T follicular helper cell (primary cell): ENCODE data around the gene INO80.
"Not testable (repeated sequence)": the region's sequence is repeated elsewhere in the genome, so short reads cannot be mapped to it uniquely, and the experiment has no call there.

Experiments
- DNase-seq: peaks from one replicate; pipeline ENCODE4 v3.0.0-alpha.2; 2020; ENCODE audit warnings: low read depth

INO80 gene

DNA sequence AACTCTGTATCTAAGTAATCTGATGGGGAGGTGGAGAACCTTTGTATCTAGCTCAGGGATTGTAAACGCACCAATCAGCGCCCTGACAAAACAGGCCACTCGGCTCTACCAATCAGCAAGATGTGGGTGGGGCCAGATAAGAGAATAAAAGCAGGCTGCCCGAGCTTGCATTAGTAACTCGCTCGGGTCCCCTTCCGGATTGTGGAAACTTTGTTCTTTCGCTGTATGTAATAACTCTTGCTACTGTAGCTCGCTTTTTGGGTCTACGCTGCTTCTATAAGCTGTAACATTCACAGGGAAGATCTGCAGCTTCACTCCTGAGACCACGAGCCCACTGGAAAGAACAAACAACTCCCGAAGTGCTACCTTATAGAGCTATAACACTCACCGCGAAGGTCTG lies 153.8 kb downstream of the INO80 start:
- not testable (repeated sequence) for DNase-seq

DNA sequence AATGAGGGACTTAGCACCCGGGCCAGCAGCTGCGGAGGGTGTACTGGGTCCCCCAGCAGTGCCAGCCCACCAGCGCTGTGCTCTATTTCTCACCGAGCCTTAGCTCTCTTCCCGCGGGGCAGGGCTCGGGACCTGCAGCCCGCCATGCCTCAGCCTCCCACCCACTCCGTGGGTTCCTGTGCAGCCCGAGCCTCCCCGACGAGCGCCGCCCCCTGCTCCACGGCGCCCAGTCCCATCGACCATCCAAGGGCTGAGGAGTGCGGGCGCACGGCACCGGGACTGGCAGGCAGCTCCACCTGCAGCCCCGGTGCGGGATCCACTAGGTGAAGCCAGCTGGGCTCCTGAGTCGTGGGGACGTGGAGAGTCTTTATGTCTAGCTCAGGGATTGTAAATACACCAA lies 154.3 kb downstream of the INO80 start:
- not testable (repeated sequence) for DNase-seq

DNA sequence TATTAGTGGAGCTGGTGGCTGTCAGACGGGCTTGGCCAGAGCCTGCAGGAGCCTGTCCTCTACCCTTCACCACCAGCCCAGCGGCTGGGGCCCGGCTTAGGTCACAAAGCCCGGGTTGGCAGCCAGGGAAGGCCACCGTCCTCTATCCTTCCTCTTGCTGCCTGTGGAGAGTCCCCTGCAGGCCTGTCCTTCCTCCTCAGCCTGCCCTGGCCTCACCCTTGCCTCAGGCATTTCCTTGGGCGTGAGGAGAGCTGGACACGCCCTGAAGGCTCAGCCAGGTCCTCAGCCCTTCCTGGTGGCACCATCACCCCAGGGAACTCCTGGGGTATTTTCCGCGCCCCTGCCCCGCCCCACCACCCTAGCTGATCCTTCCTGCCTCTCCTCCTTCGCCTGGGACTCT lies 155.2 kb downstream of the INO80 start:
- DNase-seq, result no peak

DNA sequence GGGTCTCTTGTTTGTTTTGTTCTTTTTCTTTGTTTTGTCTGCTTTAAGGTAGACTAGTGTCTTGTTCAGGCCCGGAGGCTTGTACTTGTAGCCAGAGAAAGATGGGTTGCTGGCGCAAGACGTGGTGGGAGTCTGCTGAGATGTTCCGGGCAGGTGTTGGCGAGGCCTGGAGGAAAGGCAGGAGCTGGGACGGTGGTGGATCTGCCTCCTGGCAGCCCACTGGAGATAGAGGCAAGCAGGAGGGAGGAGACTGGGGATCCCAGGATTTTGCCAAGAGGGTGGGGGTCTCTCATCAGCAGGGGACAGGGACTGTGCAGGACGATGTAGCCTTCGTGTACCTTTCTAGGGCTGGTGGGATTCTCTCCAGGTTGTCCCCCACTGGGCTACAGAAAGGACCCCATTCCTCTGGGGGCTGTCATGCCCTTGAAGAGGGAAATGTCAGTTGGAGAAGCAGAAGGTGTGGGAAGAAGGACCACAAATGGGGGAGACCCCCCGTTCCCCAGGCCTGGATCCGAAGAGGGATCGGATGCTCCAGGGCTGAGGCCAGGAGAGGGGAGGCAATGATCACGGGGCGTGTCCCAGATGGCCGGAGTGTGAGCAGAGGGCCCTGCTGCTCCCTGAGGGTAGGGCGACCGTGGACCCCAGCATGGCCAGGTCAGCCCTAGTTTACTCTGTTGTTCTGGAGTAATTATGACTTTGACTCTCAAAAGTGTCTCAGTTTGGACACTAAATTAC lies 155.8 kb downstream of the INO80 start:
- DNase-seq, result no peak

DNA sequence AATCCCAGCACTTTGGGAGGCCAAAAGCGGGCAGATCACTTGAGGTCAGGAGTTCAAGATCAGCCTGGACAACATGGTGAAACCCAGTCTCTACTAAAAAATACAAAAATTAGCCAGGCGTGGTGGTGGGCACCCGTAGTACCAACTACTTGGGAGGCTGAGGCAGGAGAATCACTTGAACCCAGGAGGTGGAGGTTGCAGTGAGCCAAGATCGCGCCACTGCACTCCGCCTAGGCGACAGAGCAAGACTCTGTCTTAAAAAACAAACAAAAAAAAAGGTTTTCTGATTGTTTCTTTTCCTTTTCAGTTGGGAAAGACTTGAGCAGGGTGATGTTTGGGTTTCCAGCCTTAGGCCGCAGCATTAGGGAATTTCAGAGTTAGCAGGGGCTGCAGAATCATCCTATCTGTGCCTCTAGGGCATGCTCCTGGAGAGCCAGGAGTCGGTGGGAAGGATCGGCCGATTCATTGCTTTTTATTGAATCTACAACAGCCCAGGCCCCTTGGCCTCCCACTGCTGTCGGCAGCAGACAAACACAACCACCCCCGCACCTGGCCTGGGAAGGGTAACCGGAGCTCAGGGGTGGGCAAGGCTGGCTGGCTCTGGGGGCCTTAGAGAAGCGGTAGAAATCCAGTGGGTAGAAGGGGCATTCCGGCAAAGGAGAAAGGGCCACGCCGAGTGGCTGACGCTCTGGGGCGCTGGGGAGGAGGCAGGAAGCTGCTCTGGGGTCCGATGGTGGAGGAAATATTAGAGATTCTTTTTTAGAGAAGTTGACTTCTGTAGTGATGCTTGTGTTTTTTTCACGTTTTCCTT lies 156.5 kb downstream of the INO80 start:
- no peak for DNase-seq

DNA sequence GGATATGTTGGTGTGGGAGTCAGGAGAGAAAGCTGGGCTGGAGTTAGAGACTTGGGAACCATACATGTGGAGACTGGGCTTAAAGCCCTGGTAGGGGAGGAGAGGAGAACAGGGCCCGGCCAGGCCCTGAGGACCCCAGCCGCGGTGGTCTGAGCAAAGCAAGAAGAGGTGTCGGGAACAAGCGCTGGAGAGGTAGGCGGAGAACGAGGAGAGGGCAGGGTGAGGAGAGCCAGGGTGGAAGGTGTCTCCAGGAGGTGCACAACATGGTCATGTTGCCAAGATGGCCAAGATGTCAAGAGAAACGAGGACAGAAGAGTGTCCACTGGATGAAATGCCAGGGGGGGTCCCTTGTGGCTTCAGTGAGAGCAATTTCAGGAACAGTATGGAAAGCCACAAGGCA lies 157.4 kb downstream of the INO80 start:
- DNase-seq, result no peak

DNA sequence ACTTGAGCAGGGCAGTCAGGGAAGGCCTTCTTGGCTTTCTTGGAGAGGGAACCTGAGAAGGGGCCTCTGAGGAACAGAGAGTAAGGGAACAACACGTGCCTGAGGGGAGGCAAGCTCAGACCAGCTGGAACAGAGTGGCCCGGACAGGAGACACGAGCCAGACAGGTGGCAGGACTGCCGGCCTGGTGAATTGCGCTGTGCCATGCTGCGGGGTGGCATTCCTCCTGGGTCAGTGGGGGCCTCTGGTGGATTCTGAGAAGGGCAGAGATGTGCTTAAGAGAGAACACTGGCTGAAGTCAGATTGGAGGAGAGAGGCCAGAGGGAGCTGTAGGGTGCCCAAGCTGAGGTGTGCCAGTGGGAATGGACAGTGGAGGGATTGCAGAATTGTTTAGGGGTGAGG lies 157.9 kb downstream of the INO80 start:
- DNase-seq, result no peak

DNA sequence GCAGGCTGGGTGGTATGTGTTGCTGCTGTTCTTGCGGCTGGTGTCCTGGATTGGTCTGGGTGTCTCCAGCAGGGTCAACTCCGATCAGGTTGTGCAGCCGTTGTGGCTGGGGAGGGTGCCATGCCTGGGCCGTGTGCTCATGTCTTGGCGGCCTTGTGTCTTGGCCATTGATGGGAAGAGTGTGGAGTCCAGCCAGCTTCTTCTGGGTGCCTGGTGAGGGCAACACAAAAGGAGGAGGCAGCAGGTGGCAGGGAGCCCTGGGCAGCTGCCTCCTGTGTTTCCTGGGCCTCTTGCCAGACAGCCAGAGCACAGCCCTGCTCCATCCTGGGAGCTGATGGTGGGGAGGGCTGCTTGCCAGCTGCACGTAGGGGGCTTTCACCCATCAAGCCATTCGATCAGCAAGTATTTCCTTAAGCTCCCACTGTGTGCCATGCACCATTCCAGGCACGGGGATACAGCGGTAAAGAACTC lies 158.5 kb downstream of the INO80 start:
- DNase-seq, result no peak

DNA sequence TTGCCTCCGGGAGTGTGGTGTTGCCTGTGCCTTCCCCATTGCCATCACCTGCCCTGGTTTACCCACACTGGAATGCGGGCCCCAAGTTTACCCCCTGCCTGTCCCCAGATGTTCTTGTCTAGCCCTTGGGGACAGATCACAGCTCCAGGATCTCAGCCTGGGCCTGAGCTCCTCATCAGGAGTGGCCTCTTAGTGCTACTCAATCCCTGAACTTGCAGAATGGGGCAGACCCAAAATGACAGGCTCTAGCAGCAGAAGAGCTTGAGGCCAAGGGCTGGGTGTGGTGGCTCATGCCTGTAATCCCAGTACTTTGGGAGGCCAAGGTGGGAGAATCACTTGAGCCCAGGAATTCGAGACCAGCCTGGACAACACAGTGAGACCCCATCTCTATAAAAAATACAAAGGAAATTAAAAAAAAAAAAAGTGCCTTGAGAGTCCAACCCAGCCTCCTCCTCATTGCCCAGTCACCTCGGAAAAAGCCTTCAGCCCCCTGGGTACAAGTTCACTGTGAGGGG lies 159.0 kb downstream of the INO80 start:
- DNase-seq, result no peak

DNA sequence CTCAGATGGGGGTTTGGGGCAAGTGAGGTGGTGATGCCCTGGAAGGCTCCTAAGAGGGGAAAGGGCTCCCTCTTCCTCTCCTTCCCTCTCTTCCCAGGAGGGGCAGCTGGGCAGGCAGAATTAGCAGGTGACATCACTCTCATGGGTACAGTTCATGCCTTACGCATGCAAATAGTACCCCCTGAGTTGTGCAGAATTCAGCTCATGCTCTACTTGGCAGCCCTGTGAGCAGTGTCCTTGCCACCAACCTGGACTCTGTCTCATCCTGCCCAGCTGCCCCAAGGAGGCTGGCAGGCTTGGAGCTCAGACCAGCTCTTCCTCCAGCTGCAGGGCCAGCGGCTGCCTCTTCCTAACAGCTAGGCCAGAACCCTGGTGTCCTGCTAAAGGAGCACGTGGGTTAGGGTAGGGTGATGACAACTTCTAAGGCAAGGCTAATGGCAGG lies 159.5 kb downstream of the INO80 start:
- no peak for DNase-seq

DNA sequence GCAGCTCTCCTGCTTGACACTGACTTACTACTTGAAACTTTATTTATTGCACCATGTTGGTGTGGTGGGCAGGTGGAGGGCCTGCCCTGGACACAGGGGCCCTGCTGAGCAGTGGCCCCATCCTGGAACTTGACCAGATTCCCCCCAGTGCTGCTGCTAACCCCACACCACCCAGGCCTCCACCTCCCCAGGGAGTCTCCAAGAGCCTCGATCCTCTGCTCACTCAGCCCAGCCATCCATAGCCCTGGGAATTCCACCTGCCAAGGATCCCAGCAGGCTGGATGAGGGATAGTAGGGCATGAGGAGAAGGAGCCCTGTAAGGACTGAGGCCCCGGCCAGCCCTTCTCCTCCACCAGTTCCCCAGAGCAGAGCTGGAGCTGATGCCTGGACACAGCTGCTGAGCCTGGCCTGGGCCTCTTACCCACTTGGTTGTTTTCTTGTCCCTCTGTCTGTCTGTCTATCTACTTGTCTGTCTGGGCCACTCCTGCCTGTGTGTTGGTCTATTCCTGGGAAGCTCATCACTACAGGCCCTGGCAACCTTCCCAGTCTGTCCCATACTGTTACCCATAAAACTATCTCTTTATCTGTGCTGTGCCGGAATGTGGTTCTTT lies 160.0 kb downstream of the INO80 start:
- DNase-seq, result no peak

DNA sequence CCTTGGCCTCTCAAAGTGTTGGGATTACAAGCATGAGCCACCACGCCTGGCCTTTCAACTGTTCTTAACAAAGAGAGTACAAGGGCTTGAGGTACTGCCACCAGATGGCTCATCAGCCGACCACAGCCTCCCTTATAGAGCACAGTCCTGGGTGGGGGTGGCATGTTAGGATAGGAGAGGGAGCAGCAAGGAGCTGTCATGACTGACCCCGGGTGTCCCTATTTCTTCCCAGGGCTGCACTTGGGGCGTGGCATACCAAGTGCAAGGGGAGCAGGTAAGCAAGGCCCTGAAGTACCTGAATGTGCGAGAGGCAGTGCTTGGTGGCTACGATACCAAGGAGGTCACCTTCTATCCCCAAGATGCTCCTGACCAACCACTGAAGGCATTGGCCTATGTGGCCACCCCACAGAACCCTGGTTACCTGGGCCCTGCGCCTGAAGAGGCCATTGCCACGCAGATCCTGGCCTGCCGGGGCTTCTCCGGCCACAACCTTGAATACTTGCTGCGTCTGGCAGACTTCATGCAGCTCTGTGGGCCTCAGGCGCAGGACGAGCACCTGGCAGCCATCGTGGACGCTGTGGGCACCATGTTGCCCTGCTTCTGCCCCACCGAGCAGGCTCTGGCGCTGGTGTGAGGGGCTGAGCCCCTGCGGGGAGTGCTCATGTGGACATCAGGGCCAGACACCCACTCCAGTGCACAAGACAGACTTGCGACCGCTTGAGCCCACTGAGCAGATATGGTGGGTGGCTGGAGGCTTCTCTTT lies 160.8 kb downstream of the INO80 start:
- DNase-seq, result no peak

DNA sequence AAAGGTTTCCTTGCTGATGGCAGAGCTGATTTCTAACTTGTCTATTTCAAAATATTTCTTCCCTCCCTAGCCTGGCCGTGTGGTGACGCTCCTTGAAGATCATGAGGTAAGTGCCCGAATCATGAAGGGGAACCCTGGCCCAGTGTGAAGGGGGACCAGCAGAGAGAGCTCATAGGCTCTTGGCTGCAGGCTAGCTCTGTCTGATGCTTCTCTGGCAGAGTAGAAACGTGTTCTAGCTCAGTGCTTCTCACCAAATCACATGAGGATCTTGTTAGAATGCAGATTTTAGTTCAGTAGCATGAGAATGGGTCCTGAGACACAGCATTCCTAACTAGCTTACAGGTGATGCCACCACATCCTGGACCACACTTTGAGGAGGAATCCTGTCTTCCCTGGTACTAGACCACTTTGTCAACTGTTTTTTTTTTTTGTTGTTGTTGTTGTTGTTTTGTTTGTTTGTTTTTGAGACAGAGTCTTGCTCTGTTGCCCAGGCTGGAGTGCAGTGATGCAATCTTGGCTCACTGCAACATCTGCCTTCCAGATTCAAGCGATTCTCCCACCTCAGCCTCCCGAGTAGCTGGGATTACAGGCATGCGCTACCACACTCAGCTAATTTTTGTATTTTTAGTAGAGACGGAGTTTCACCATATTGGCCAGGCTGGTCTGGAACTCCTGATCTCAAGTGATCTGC lies 161.8 kb downstream of the INO80 start:
- not testable (repeated sequence) for DNase-seq

DNA sequence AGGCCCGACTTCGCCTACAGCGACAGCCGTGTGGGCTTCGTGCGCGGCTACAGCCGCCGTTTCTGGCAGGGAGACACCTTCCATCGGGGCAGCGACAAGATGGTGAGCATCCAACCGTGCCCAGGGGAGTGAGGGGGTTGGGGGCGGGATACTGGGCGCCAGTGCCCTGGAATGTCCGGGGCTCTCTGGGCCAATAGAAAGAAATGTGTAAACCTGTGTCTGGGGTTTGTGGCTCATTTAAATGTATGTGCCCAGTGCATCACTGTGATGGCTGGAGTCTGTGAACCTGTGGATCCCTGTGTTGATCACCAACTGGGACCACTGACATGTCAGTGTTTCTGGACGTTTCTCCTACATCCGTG lies 162.4 kb downstream of the INO80 start:
- DNase-seq, result no peak

DNA sequence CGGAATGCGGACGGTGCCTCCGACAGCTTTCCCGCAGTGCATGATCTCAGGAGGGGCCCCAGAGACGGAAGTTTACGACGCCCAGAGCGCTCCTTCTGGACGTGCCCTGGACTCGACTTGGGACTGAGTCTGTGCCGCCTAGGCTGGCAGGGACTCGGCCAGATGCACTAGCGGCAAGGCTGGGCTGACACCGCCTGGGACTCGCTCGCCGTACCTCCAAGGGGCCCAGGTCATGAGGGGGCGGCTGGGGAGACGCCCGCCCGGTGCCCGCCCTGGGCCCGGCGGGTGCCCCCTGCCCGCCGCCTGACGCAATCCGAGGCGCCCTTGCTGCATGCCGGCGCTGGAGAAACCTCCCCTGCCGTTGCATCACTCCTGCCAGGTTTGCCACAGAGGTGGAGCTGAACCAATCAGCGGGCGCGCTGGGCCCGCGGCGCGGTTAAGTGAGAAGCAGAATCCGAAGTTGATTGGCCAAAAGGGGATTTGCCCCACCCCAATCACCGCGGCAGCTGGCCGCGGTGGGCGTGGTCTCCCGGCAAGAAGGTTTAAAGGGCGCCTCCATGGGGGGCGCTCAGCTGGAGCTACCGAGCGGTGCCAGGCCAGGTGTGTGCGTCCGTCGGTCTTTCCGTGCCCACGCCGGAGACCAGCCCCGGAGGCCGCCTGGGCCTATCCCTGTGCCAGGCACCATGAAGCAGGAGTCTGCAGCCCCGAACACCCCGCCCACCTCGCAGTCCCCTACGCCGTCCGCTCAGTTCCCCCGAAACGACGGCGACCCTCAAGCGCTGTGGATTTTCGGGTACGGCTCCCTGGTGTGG lies 163.0 kb downstream of the INO80 start, which contains the start of gene CHAC1:
Gene CHAC1, plus strand, starts transcription at position 571 of the 812 bp plus-strand sequence. Its CDS starts 113 bp downstream, at position 684.
- DNase-seq, result peak; percentile 92

DNA sequence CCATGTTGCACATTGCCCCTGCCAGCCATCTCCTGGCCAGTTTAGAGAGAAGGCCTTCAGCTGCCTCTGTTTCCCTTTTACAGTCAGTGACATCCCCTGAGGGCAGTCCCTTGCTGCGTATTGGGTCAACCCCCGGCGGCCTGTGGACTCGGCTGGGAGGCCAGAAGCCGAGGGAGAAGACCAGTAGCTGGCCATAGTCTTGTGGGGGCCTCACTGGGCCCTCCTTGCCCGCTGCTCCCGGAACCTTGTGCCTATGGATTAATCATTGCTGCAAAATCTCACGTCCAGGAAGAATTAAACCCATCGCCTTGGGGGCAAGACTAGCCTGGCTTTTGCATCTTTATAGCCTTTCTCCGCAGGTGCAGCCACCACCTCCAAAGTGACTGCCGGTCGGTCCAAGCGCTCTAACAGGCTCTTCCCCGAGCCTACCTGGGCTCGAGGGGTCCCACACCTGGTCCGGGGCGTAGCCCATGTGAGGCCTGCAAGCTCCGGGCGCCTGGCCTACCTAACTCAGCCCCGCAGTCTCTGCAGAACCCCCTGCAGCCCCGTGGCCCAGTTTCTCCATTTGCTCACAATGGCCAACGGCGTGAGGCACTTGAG lies 163.7 kb downstream of the INO80 start:
- DNase-seq, result no peak

DNA sequence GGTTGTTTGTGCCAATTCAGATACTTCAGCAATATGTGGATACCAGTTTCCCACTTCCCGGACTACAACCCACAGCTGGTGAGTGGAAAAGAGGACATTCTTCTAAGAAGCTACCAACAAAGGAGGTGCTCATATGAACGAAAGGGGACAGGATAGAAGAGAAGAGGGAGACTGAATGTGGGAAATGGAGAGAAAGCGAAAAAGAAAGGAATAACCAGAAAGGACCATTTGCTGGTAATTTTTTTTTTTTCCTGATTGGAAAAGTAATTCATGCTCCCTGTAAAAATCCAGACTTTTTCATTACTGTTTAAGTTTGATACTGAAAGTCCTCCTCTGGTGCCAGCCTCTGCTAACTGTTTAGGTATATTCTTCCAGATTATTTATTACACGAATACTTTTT lies 164.3 kb downstream of the INO80 start:
- no peak for DNase-seq

DNA sequence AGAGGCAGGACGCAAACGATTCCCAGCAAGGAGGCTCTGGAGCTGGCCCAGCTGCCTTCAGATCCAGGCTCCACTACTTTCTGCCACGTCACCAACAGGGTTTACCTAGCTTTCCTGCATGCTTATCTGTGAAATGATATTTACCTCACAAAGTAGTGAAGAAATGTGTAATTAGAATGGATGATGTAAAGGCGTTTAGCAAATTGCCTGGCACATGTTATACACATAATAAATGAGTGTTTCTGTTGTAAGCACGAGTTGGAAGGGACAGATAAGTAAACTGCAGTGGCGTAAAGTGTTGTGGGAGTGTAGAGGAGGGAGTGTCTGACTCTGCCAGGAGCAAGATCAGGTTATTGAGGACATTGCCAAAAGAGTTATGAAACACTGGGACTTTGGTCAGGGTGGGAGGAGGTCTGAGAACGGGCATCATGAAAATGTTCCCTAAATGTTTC lies 166.3 kb downstream of the INO80 start:
- DNase-seq, result no peak

DNA sequence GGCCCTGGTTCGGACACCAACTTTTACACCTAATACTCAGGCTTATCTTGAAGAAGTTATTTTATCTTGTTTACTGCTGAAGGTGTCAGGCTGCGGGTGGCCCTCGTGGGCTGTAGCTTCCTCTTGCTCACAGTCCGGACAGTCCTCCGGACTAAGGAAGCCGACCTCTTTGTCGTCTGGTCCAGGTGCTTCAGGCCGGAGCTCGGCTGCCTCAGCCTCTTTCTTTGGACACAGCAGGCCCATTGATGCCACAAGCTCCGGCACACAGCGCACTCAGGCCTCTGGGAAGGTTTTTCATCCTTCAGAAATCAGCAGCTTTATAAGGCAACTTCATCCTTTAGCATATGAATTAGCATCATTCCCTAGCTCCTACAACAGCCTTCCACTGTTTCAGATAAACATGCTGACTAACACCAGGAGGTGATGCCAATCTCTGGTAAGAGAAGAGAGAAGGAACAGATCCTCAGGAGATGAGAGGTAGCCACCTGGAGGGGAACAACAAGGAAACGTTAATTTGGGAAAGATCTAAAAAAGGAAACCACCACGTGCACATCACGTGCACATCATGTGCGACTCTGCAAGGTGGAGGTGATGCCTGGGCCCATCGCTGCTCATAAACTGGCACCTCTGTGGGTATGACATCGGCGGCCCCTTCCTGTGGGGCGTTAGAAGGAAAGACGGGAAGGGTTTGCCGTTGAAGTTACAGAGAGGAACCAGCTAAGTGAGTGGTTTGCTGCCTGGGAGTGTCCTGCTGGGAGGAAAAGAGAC lies 167.2 kb downstream of the INO80 start:
- no peak for DNase-seq
